Retinal pigment epithelial cell (primary cell): ENCODE data around the gene RGL4.
"Not testable (repeated sequence)": the region's sequence is repeated elsewhere in the genome, so short reads cannot be mapped to it uniquely, and the experiment has no call there.

Experiments used
- DNase-seq: peaks from one replicate; pipeline ENCODE4 v3.0.0-alpha.2; 2010; ENCODE audit warnings: low read depth
- H3K4me3 ChIP-seq: 2 replicates; pipeline ENCODE4 v1.5.1; 2011; ENCODE audit warnings: mild to moderate bottlenecking, low read length, control low read depth, moderate library complexity
- TF ChIP-seq, protein P1 (sequence below): conservative IDR thresholded peaks from 2 replicates; pipeline ENCODE4 v1.5.1; 2011; ENCODE audit warnings: low read depth, low read length, control low read depth, inconsistent platforms

The RGL4 gene

DNA sequence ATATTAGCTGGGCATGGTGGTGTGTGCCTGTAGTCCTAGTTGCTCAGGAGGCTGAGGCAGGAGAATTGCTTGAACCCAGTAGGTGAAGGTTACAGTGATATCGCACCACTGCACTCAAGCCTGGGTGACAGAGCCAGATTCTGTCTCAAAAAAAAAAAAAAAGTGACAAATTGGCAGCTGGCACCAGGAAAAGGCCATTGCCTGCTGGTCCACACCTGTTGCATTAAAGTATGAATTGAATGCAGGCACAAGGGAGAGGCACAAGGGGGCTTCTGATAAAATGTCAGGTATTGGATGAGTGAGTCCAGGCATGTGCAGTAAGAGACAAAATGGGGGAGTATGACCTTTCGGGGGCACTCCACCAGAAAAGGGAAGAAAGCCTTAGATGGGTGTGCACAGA, 31.9 kb downstream of the RGL4 start:
- TF ChIP-seq, protein P1, sequence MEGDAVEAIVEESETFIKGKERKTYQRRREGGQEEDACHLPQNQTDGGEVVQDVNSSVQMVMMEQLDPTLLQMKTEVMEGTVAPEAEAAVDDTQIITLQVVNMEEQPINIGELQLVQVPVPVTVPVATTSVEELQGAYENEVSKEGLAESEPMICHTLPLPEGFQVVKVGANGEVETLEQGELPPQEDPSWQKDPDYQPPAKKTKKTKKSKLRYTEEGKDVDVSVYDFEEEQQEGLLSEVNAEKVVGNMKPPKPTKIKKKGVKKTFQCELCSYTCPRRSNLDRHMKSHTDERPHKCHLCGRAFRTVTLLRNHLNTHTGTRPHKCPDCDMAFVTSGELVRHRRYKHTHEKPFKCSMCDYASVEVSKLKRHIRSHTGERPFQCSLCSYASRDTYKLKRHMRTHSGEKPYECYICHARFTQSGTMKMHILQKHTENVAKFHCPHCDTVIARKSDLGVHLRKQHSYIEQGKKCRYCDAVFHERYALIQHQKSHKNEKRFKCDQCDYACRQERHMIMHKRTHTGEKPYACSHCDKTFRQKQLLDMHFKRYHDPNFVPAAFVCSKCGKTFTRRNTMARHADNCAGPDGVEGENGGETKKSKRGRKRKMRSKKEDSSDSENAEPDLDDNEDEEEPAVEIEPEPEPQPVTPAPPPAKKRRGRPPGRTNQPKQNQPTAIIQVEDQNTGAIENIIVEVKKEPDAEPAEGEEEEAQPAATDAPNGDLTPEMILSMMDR, result no peak
- no peak overlapping the region for H3K4me3 ChIP-seq
- DNase-seq, result no peak

DNA sequence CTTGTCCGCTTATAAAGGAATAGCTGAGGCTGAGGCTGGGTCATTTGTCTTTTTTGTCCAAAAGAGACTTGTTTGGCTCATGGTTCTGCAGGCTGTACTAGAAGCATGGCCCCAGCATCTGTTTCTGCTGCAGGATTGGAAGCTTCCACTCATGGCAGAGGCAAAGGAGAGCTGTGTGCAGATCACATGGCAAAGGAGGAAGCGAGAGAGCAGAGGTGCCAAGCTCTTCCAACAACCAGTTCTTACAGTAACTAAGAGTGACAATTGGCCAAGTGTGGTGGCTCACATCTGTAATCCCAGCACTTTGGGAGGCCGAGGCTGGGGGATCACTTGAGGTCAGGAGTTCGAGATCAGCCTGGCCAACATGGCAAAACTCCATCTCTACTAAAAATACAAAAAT, 37.3 kb downstream of the RGL4 start:
- H3K4me3 ChIP-seq, DNase-seq: not testable (repeated sequence)

DNA sequence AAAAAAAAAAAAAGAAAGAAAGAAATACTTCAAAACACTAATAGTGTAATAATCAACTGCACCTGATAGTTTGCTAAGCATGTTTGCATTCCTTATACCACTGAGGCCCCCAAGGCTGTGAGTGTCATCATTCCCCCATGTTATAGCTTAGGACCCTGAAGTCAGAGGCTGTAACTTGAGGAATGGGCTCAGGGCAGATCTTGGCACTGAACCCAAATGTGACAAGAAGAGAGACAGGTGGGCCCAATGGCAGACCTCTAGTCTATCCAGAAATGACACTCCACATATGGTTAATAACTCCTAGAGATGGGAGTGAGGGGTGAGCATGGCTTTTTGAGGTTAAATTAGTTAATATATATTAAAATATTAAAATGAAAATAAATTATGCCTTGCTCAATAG, 46.9 kb downstream of the RGL4 start:
- no peak for DNase-seq
- H3K4me3 ChIP-seq, result no peak overlapping the region
- TF ChIP-seq, protein P1, result no peak

DNA sequence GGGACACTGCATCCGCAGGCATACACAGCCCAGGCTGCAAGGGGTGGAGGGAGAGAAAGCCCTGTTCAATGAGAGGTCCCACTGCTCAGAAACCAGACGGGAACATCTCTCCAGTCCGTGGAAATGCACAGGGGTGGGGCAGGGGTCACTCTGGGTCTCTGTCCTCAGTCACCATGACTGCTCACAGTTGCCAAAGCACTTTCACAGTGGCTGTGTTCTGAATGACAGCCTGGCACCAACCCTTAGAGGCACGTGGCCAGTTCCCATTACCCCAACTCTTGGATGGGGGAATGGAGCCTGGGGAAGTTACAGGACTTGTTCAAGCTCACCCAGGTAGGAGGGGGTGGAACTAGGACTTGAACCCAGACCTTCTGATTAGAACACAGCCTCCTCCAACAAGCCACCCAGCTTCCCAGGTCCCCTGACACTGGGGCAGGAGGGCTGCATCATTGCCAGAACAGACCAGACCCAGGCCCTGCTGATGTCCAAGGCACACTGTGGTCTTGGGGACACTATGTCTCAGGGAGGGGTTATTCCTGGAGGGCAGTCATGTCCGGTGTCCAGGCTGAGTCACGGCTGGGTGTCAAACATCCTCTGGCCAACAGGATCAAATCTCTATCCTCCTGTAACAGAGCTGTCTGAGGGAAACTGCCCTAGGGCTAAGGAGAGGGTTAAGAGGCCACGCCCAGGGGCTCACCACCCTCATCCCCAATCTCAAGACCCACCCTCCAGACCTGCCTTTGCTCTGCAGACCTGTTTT, 51.9 kb downstream of the RGL4 start:
- TF ChIP-seq, protein P1, result no peak
- no peak overlapping the region for H3K4me3 ChIP-seq
- no peak for DNase-seq

DNA sequence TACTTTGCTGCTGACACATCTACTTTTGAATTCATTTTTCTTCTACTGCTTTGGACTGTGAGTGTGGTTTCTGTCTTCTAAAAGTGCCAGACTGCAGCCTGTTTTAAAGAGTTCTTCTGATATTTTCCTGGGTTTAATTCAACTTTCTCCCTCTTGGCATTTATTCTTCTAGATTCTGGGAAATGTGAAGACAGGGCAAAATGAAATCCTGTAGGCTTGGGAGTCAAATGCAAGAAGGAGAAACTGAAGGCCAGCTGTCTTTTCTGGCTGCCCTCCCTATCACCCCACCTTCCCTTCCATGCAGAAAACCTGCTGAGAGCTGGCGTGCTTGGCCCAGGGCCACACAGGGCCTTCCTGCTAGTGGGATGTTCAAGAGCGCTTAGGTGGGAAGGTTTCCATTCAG, 52.5 kb downstream of the RGL4 start:
- TF ChIP-seq, protein P1, result no peak
- no peak overlapping the region for H3K4me3 ChIP-seq
- no peak for DNase-seq

DNA sequence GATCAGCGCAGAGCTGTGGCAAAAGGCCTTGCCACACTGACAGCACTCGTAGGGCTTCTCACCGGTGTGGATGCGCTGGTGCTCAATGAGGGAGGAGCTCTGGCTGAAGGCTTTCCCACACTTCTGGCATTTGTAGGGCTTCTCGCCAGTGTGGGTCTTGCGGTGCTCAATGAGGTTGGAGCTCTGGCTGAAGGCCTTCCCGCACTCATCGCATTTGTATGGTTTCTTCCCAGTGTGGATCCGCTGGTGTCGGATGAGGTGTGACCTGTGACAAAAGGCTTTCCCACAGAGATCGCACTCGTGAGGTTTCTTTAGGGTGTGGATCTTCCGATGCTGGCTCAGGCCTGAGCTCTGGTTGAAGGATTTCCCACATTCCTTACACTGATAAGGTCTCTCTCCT, 53.2 kb downstream of the RGL4 start:
- TF ChIP-seq, protein P1, result no peak

DNA sequence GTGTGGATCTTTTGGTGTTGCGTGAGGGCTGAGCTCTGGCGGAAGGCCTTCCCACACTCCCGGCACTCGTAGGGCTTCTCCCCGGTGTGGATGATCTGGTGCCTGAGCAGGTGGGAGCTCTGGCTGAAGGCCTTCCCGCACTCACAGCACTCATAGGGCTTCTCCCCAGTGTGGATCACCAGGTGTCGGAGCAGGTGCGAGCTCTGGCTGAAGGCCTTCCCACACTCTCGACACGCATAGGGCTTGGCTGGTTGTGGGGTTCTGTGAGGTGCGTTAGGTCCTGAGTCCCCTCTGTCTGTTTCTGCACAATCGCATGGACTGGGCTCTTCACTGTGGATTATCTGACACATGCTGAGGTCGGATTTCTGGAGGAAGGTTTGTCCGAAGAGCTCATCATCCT, 53.7 kb downstream of the RGL4 start:
- H3K4me3 ChIP-seq, result no peak overlapping the region
- TF ChIP-seq, protein P1, result no peak
- no peak for DNase-seq

More for the DNA sequence above, 53.2 kb downstream of the RGL4 start:
- H3K4me3 ChIP-seq, result no peak overlapping the region
- DNase-seq, result no peak

DNA sequence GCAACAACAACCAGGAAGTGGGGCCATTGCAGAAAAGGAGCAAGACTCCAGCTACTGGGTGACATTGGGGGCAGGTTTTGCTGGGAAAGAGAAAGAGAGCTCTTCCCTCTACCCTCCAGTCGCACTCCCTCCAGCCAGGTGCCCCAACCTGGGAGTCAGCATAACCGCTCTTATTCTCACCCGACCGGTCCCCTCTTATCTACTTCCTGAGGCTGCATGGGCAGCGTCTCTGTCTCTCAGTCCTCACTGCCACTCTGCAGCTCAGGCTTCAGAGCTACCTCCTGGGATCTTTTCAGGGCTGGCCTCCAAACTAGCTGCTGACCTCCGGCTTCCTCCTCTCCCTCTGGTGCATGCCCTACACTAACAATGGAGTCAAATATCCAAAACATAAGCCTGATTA, 55.0 kb downstream of the RGL4 start:
- DNase-seq, result no peak
- H3K4me3 ChIP-seq, result no peak overlapping the region
- TF ChIP-seq, protein P1, result no peak
